ENCODE measurements around the gene MPP3.

MPP3 gene

DNA sequence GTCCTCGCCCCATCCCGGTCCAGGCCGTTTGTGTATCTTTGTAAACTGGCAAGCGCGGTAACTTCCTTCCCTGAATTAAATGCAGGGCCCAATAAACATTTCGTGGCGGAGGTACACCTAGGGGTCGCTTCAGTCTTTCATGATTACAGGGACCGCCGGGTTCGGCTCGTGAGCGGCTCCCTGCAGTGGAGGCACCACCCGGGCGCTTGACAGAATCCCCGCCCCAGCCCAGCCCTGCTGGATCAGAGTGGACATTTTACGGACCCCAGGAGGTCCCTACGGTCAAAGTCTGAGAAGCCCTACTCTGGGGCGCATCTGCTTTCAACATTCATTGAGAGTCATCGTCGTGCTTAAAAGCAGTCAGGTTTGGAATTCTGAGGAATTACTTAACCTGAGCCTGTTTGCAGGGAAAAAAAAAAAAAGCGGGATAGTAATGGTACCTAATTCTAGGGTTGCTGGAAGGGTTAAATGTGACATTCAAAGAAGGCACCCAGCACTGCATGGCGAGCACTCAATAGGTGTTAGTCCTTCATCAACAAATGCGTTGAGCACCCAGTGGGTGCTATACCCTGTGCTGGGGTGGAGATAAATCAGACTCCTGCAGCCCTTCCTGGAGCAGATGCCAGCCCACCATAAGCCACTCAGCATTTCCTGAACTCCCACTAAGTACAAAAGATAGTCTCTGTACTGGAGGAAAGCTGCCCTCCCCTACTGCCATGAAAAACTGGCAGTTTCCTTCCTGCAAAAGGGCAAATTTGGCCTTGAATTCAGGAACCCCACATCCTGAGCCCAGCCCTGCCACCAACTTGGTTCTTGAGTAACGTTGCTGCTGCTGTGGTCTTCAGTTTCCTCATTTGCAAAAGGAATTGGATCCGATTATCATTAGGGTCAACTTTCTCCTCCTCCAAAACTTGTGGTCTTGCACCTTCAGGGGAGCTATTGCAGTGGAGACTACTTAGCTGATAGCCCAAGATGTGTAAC, 53.5 kb downstream of the MPP3 start:
- H3K36me3 ChIP-seq (ENCODE audit: control insufficient read depth, insufficient read depth, low read length, severe bottlenecking): peaks cover 5% of the 10 kb centered on the region
- H3K9ac ChIP-seq (ENCODE audit: low read length): peak overlapping the region; percentile 91
- no peaks in the 10 kb centered on the region for H3K27me3 ChIP-seq (replicated peaks; ENCODE audit: control insufficient read depth, insufficient read depth, low read length)
- H3K4me1 ChIP-seq (ENCODE audit: control insufficient read depth, insufficient read depth, low read length): peaks cover 13% of the 10 kb centered on the region
- DNase-seq (ENCODE audit: low read depth): no peak
- no peaks in the 10 kb centered on the region for H3K9me3 ChIP-seq (ENCODE audit: control insufficient read depth, low read length)
- peak overlapping the region; percentile 87 for H3K4me3 ChIP-seq (ENCODE audit: low read length)

DNA sequence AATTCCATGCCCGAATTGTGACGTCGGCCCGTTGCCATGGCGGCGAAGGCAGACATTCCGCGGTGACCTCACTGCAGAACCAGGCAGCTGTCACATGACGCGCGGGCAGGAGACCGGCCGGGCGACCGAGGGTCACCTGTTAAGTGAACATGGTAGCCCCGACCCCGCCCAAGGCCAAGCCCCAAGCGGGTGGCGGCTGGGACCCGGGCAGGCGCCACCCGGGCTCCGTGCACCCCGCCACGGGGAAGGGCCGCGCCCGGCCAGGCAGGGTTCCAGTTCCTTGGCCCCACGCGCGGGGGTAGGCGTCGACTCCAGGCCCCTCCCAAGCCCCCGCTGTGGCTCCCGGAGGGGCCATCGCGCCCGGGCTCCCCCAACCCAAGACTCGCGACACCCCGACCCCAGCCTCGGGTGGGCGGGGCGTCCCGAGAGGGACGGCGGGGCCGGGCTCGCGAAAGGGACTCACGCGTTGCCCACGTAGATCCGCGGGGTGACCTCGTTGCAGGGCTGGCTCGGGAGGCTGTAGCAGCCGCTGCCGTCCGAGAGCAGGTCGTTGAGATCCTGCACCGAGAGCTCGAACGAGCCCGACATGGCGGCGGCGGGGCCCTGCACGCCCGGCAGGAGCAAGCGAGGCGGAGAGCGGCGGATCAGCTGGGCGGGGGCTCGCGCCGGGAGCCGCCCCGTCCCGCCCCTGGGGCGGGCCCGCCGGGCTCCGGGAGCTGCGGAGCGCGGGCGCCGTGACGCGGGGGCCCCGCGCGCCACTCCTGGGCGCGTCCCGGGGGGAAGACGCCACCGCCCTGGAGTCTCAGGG, 54.4 kb downstream of the MPP3 start, which contains the start of gene DUSP3:
Gene DUSP3, minus strand, starts transcription at position 641 of the 808 bp plus-strand sequence. Its CDS starts 53 bp downstream, at position 588.
- peak; percentile 98 for DNase-seq (ENCODE audit: low read depth)
- H3K36me3 ChIP-seq (ENCODE audit: control insufficient read depth, insufficient read depth, low read length, severe bottlenecking): peaks cover 13% of the 10 kb centered on the region
- H3K9me3 ChIP-seq (ENCODE audit: control insufficient read depth, low read length): no peaks in the 10 kb centered on the region
- H3K9ac ChIP-seq (ENCODE audit: low read length): peak within 1 kb of the TSS; percentile 91
- peaks cover 6% of the 10 kb centered on the region for H3K4me1 ChIP-seq (ENCODE audit: control insufficient read depth, insufficient read depth, low read length)
- H3K27me3 ChIP-seq (replicated peaks; ENCODE audit: control insufficient read depth, insufficient read depth, low read length): no peaks in the 10 kb centered on the region
- H3K4me3 ChIP-seq (ENCODE audit: low read length): peak within 1 kb of the TSS; percentile 87

DNA sequence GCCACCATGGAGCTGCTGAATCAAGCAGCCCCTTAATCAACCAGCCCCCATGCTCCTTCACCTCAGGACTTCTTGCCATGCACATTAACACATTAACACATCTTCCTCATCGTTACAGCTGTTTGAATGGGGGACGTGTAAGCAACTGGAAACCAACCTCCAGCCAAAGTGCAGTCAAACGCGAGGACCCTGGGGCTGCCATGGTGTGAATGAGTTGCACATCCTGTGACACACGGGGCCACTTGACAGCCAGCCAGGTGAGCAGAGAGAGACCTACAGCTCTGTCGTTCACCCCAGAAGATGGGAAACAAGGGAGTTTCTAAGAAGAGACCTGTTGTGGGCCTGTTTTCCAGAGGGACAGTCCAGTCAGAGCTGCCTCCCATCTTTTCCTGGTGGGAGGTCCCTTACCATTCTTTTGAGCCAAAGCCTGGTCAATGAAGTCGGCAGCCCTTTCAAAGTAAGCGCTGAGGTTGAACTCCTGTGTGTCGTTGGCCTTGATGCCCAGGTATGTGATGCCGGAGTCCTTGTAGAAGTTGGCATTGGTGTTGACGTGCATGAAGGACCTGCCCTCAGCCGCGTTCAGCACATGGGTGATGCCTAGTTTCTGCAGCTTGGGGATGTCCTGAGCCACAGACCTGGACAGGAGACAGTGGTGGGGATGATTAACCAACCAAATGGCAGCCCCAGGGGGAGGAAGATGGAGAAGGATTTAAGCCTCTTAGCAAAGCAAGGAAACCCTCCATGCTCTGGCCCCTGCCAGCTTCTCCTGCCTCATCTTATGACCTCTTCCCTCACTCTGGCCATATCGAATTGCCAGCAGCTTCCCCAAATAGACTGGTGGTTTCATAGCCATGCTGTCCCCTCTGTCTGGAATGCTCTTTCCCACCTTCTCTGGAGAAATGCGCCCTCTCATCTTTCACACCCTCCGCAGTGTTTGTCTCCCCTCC, 58.4 kb downstream of the MPP3 start:
- Histone ChIP-seq H3K9me3 (ENCODE audit: control insufficient read depth, low read length) (no peaks in the 10 kb centered on the region), H3K27me3 (replicated peaks; ENCODE audit: control insufficient read depth, insufficient read depth, low read length) (no peaks in the 10 kb centered on the region), H3K9ac (ENCODE audit: low read length) (no peak overlapping the region), H3K36me3 (ENCODE audit: control insufficient read depth, insufficient read depth, low read length, severe bottlenecking) (peaks cover 49% of the 10 kb centered on the region), H3K4me1 (ENCODE audit: control insufficient read depth, insufficient read depth, low read length) (peaks cover 6% of the 10 kb centered on the region), H3K4me3 (ENCODE audit: low read length) (no peak overlapping the region)
- DNase-seq (ENCODE audit: low read depth): no peak

DNA sequence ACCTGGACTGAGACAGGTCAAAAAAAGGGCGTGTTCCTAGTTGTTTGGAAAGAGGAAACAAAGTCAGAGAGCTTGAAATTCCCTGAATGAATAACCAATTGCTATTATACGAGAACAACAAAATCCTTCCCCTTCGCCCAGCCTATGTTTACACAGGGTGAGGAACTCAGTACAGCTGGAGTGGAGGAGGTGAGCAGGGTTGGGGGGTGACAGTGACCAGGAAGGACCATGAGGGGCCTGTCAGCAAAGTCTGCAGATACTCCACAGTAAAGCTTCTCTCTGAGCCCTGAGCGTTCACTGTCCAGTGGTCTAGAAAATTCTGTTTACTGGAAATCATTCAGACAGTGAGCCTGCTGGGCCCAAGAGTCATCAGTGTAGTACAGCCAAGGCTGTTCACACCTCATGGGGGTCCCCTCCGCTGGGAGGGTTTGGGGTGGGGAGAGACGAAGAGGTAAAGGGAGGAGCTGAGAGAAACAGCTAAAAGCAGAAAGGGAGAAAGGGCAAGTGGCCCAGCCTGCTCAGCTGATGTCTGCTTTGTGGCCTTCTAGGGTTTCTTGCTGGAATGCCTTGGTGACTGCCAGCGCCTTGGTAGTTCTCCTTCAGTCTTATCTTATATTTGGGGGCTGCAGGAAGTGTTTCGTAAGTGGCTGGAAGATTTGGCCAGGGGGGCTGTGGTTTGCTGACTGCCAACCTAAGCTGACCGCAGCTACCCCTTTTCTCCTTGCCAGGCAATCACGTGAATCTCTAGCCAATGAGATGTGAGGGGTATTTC, 59.9 kb downstream of the MPP3 start:
- DNase-seq (ENCODE audit: low read depth): no peak
- Histone ChIP-seq H3K4me3 (ENCODE audit: low read length) (no peak overlapping the region), H3K36me3 (ENCODE audit: control insufficient read depth, insufficient read depth, low read length, severe bottlenecking) (peaks cover 63% of the 10 kb centered on the region), H3K9me3 (ENCODE audit: control insufficient read depth, low read length) (no peaks in the 10 kb centered on the region), H3K27me3 (replicated peaks; ENCODE audit: control insufficient read depth, insufficient read depth, low read length) (no peaks in the 10 kb centered on the region), H3K4me1 (ENCODE audit: control insufficient read depth, insufficient read depth, low read length) (peaks cover 6% of the 10 kb centered on the region), H3K9ac (ENCODE audit: low read length) (no peak overlapping the region)

DNA sequence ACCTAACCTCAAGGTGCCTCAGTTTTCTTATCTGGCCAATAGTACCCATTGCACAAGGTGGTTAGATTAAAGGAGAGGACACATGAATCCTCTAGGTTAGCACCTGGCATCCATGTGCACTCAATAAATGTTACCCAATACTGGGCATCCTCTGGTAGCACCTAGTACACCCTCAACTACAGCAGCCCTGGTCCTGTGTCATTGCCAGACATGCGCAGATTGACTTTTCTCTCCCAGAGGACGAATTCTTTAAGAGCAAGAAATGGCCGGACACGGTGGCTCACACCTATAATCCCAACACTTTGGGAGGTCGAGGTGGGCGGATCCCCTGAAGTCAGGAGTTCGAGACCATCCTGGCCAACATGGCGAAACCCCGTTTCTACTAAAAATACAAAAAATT, 61.5 kb downstream of the MPP3 start:
- H3K27me3 ChIP-seq (replicated peaks; ENCODE audit: control insufficient read depth, insufficient read depth, low read length): no peaks in the 10 kb centered on the region
- peaks cover 69% of the 10 kb centered on the region for H3K36me3 ChIP-seq (ENCODE audit: control insufficient read depth, insufficient read depth, low read length, severe bottlenecking)
- no peak for DNase-seq (ENCODE audit: low read depth)
- no peaks in the 10 kb centered on the region for H3K4me1 ChIP-seq (ENCODE audit: control insufficient read depth, insufficient read depth, low read length)
- H3K9ac ChIP-seq (ENCODE audit: low read length): no peak overlapping the region
- H3K9me3 ChIP-seq (ENCODE audit: control insufficient read depth, low read length): no peaks in the 10 kb centered on the region
- no peak overlapping the region for H3K4me3 ChIP-seq (ENCODE audit: low read length)

DNA sequence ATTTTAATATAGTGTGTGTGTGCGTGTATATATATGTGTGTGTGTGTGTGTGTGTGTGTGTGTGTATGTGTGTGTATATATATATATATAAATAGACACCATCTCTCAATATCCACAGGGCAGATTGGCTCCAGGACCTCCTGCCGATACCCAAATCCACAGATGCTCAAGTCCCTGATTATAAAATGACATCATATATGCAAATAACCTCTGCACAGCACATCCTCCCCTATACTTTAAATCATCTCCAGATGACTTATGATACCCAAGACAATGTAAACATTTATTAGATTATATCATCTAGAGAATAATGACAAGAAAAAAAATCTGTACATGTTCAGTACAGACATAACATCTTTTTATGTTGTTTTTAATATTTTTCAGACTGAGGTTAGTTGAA, 62.0 kb downstream of the MPP3 start:
- H3K27me3 ChIP-seq (replicated peaks; ENCODE audit: control insufficient read depth, insufficient read depth, low read length): no peaks in the 10 kb centered on the region
- H3K4me3 ChIP-seq (ENCODE audit: low read length): no peak overlapping the region
- no peak overlapping the region for H3K9ac ChIP-seq (ENCODE audit: low read length)
- no peak for DNase-seq (ENCODE audit: low read depth)
- no peaks in the 10 kb centered on the region for H3K9me3 ChIP-seq (ENCODE audit: control insufficient read depth, low read length)
- H3K4me1 ChIP-seq (ENCODE audit: control insufficient read depth, insufficient read depth, low read length): no peaks in the 10 kb centered on the region
- H3K36me3 ChIP-seq (ENCODE audit: control insufficient read depth, insufficient read depth, low read length, severe bottlenecking): peaks cover 69% of the 10 kb centered on the region

DNA sequence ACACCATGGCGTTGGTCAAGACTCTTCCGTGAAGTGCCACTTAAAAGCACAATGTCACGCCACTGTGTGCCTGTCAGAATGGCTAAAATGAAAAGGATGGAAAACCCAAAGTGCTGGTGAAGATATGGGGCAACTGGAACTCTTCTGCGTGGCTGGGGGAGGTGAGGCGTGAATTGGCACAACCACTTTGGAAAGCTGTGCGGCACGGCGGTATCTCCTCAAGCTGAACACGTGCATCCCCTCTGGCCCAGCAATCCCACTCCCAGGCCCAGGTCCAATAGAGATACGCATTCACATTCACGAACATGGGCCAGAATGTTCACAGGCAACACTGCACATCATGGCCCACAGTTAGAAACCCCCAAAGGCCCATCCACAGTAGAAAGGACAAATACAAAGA, 63.1 kb downstream of the MPP3 start:
- DNase-seq (ENCODE audit: low read depth): no peak
- Histone ChIP-seq H3K27me3 (replicated peaks; ENCODE audit: control insufficient read depth, insufficient read depth, low read length) (no peaks in the 10 kb centered on the region), H3K36me3 (ENCODE audit: control insufficient read depth, insufficient read depth, low read length, severe bottlenecking) (peaks cover 68% of the 10 kb centered on the region), H3K4me3 (ENCODE audit: low read length) (no peak overlapping the region), H3K4me1 (ENCODE audit: control insufficient read depth, insufficient read depth, low read length) (peaks cover 3% of the 10 kb centered on the region), H3K9me3 (ENCODE audit: control insufficient read depth, low read length) (no peaks in the 10 kb centered on the region), H3K9ac (ENCODE audit: low read length) (no peak overlapping the region)

DNA sequence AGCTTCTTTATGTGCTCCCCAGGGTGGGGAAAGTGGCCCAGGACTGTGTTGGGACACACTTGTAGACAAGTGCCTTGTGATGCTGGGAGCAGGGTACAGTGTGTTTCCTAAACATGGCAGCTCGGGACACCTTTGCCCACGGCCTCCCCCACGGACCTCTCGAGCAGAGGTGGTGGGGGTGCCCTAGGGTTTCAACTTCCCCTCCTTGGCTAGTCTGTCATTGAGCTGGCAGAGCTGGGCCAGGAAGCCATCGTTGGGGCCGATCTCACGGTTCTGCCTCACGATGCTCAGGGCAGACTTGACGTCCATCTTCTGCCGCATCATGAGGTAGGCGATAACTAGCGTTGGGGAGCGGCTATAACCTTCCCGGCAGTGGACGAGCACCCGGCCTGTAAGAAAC, 63.5 kb downstream of the MPP3 start:
- H3K36me3 ChIP-seq (ENCODE audit: control insufficient read depth, insufficient read depth, low read length, severe bottlenecking): peaks cover 64% of the 10 kb centered on the region
- no peaks in the 10 kb centered on the region for H3K9me3 ChIP-seq (ENCODE audit: control insufficient read depth, low read length)

DNA sequence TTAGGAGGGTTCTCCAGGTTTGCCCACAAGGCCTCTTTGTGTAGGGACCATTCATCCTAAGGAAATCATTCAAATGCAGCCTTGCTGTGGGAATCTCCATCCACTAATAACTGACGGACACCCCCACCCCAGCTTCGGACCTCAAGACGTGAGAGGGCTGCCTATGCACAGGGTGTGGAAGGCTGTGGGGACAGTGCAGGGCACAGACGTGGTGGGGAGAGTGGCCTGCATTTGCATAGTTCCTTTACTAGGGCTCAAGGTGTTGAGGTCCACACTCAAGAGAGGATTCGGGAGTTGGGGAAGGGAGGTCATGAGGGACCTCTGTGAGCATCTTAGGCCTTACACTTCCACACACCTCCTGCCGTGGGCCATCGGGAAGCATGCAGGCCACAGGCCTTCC, 64.0 kb downstream of the MPP3 start:
- Histone ChIP-seq H3K36me3 (ENCODE audit: control insufficient read depth, insufficient read depth, low read length, severe bottlenecking) (peaks cover 59% of the 10 kb centered on the region), H3K4me1 (ENCODE audit: control insufficient read depth, insufficient read depth, low read length) (peaks cover 11% of the 10 kb centered on the region)

More for the DNA sequence above, 63.5 kb downstream of the MPP3 start:
- Histone ChIP-seq H3K4me3 (ENCODE audit: low read length) (no peak overlapping the region), H3K27me3 (replicated peaks; ENCODE audit: control insufficient read depth, insufficient read depth, low read length) (no peaks in the 10 kb centered on the region), H3K9ac (ENCODE audit: low read length) (no peak overlapping the region), H3K4me1 (ENCODE audit: control insufficient read depth, insufficient read depth, low read length) (peaks cover 7% of the 10 kb centered on the region)
- no peak for DNase-seq (ENCODE audit: low read depth)

DNA sequence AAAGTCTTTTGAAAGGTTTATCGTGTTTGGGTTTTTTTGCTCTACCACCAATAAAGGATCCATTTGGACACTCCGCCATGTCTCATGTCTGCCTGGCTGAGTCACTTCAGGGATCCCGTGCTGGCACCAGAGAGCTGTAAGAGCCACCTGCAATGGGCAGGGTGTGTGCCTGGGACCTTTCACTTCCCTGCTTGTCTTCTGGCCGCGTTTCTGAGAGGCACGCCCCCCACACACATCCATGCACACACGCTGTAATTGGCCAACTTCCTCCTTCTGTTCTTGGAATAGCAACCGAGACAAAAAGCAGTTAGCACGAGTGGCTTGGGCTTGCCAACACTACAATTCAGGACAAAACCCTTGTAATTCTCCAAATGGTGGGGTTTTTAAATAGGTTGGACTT, 64.6 kb downstream of the MPP3 start:
- no peak overlapping the region for H3K4me3 ChIP-seq (ENCODE audit: low read length)
- no peak for DNase-seq (ENCODE audit: low read depth)
- H3K27me3 ChIP-seq (replicated peaks; ENCODE audit: control insufficient read depth, insufficient read depth, low read length): no peaks in the 10 kb centered on the region
- H3K36me3 ChIP-seq (ENCODE audit: control insufficient read depth, insufficient read depth, low read length, severe bottlenecking): peaks cover 54% of the 10 kb centered on the region
- H3K9ac ChIP-seq (ENCODE audit: low read length): no peak overlapping the region
- no peaks in the 10 kb centered on the region for H3K9me3 ChIP-seq (ENCODE audit: control insufficient read depth, low read length)
- H3K4me1 ChIP-seq (ENCODE audit: control insufficient read depth, insufficient read depth, low read length): peaks cover 12% of the 10 kb centered on the region

More for the DNA sequence above, 64.0 kb downstream of the MPP3 start:
- Histone ChIP-seq H3K27me3 (replicated peaks; ENCODE audit: control insufficient read depth, insufficient read depth, low read length) (no peaks in the 10 kb centered on the region), H3K9ac (ENCODE audit: low read length) (no peak overlapping the region), H3K4me3 (ENCODE audit: low read length) (no peak overlapping the region), H3K9me3 (ENCODE audit: control insufficient read depth, low read length) (no peaks in the 10 kb centered on the region)
- no peak for DNase-seq (ENCODE audit: low read depth)

All from adipocyte (in vitro differentiated cells).